Measurements from ENCODE around the gene GNMT. TPM values are rescaled to one million over a fixed set of nuclear protein-coding genes. Genes with fewer than 3 reads are reported as not detected.

GNMT gene
- total and polyA plus RNA-seq, 10 of the 15 experiments (the other 5 are each of a cell fraction or from before 2014, with no cell fraction given), result 0.27 to 1.1 (median 0.39) TPM

GRCh38 chr6:42923666-42924065 lies 36.9 kb upstream of the GNMT start:
- ChIA-PET RAD21 (ENCODE audit: unreplicated experiment) (interaction anchor here (1.0 kb wide), 1 partner anchor 61 kb away, joined by 3 read pairs; the partner anchor contains the start of gene PPP2R5D), SMC1A (ENCODE audit: uncharacterized antibody, unreplicated experiment) (no interaction called here), CTCF (interaction anchor here (1.4 kb wide), 2 partner anchors 10 to 23 kb away, joined by 3 to 4 read pairs; no protein-coding TSS in a partner anchor), POLR2A (no interaction called here)
- in situ Hi-C loops (cut with MboI) (no loop called here), intact Hi-C loops (cut with micrococcal nuclease; ENCODE audit: unreplicated experiment) (no loop called here)
- TF ChIP-seq MXI1 (IDR thresholded peaks at IDR 0.05; ENCODE audit: low read depth, low read length) (no peak), MEF2B (IDR thresholded peaks at IDR 0.05; ENCODE audit: partially characterized antibody, poor library complexity, severe bottlenecking) (peak; percentile 27), MTA3 (IDR thresholded peaks at IDR 0.05; ENCODE audit: borderline replicate concordance, low read length) (no peak)
- DNase-seq (ENCODE audit: low read depth, low spot score) (no peak), ATAC-seq (no peak; the same call in 2 of the 3 replicates), FAIRE-seq (no peak)
- H3K36me3 ChIP-seq (ENCODE audit: control insufficient read depth in 2 of 2, insufficient read depth in 2 of 2, low read length in 1 of 2), result no peaks in the 10 kb centered on the region
- H3K4me3 ChIP-seq, result no peak overlapping the region
- H4K20me1 ChIP-seq (ENCODE audit: control insufficient read depth, insufficient read depth), result no peaks in the 10 kb centered on the region
- WGBS (ENCODE audit: insufficient coverage, insufficient replicate concordance, low lambda C conversion rate, missing lambda C conversion rate), result 74% methylated on average over 2 of the region's 2 CpGs
- H2AFZ ChIP-seq (ENCODE audit: control insufficient read depth, low read depth, low read length), result no peak overlapping the region
- no peaks in the 10 kb centered on the region for H3K27me3 ChIP-seq (replicated peaks in 1 of 2; ENCODE audit: control insufficient read depth in 2 of 2, insufficient read depth in 2 of 2, low read length in 1 of 2)
- no peak overlapping the region for H3K27ac ChIP-seq (ENCODE audit: control insufficient read depth, insufficient read depth)
- no TSS peak for BruUV-seq (replicated peaks)
- no peak overlapping the region for H3K4me2 ChIP-seq (ENCODE audit: control insufficient read depth, insufficient read depth)
- H3K79me2 ChIP-seq (ENCODE audit: control insufficient read depth, insufficient read depth, low read length), result no peaks in the 10 kb centered on the region
- H3K9ac ChIP-seq (ENCODE audit: control insufficient read depth, insufficient read depth, low read length), result no peak overlapping the region
- H3K9me3 ChIP-seq (replicated peaks; ENCODE audit: control insufficient read depth, insufficient read depth, low read length), result no peaks in the 10 kb centered on the region
- H3K4me1 ChIP-seq (ENCODE audit: control insufficient read depth, insufficient read depth, low read length), result peaks cover 6% of the 10 kb centered on the region; the same call in 1 of the 2 replicates

GRCh38 chr6:42925248-42925857 lies 35.2 kb upstream of the GNMT start:
- no peak for FAIRE-seq
- no peak overlapping the region for H3K4me3 ChIP-seq
- TF ChIP-seq POU2F2 (IDR thresholded peaks at IDR 0.05; ENCODE audit: borderline replicate concordance, low read depth, low read length), result no peak
- no peak for TF ChIP-seq ELK1 (IDR thresholded peaks at IDR 0.05; ENCODE audit: low read depth, low read length)
- ATAC-seq, result no peak
- H3K9me3 ChIP-seq (replicated peaks; ENCODE audit: control insufficient read depth, insufficient read depth, low read length), result no peaks in the 10 kb centered on the region
- no TSS peak for BruUV-seq (replicated peaks)
- H3K9ac ChIP-seq (ENCODE audit: control insufficient read depth, insufficient read depth, low read length), result no peak overlapping the region
- no peak overlapping the region for H3K27ac ChIP-seq (ENCODE audit: control insufficient read depth, insufficient read depth)
- in situ Hi-C loops (cut with MboI), result no loop called here
- intact Hi-C loops (cut with micrococcal nuclease; ENCODE audit: unreplicated experiment), result no loop called here
- POLR2A ChIA-PET, result no interaction called here
- no peaks in the 10 kb centered on the region for H3K27me3 ChIP-seq (replicated peaks in 1 of 2; ENCODE audit: control insufficient read depth in 2 of 2, insufficient read depth in 2 of 2, low read length in 1 of 2)
- RAD21 ChIA-PET (ENCODE audit: unreplicated experiment), result no interaction called here
- CTCF ChIA-PET, result interaction anchor here (0.6 to 0.9 kb wide), 2 partner anchors 11 to 224 kb away, joined by 3 read pairs; no protein-coding TSS in a partner anchor
- H3K4me1 ChIP-seq (ENCODE audit: control insufficient read depth, insufficient read depth, low read length), result peaks cover 6% of the 10 kb centered on the region; the same call in 1 of the 2 replicates
- H4K20me1 ChIP-seq (ENCODE audit: control insufficient read depth, insufficient read depth), result no peaks in the 10 kb centered on the region
- H3K79me2 ChIP-seq (ENCODE audit: control insufficient read depth, insufficient read depth, low read length), result peaks cover 2% of the 10 kb centered on the region
- H3K36me3 ChIP-seq (ENCODE audit: control insufficient read depth in 2 of 2, insufficient read depth in 2 of 2, low read length in 1 of 2), result no peaks in the 10 kb centered on the region
- no peak overlapping the region for H2AFZ ChIP-seq (ENCODE audit: control insufficient read depth, low read depth, low read length)
- DNase-seq (ENCODE audit: low read depth, low spot score), result no peak
- 90% methylated on average over 15 of the region's 23 CpGs for WGBS (ENCODE audit: insufficient coverage, insufficient replicate concordance, low lambda C conversion rate, missing lambda C conversion rate)
- SMC1A ChIA-PET (ENCODE audit: uncharacterized antibody, unreplicated experiment), result no interaction called here
- no peak overlapping the region for H3K4me2 ChIP-seq (ENCODE audit: control insufficient read depth, insufficient read depth)
